H9 (cell line): ENCODE data around the gene SFMBT1. TPM values are rescaled to one million over a fixed set of nuclear protein-coding genes. Genes with fewer than 3 reads are reported as not detected.
"Not testable (repeated sequence)": the region's sequence is repeated elsewhere in the genome, so short reads cannot be mapped to it uniquely, and the experiment has no call there.

Experiments used
- DNase-seq: peaks from one replicate; pipeline ENCODE4 v3.0.0-alpha.2; 2017
- H2AFZ ChIP-seq: one replicate; pipeline ENCODE4 v1.6.1; 2013; ENCODE audit warnings: mild to moderate bottlenecking, low read length, control low read depth, moderate library complexity
- H2AK5ac ChIP-seq: 2 replicates; pipeline ENCODE4 v1.6.1; 2013; ENCODE audit warnings: low read length, control low read depth, mixed read lengths; ENCODE audit not compliant: insufficient read length
- H2BK120ac ChIP-seq: one replicate; pipeline ENCODE4 v1.6.1; 2013; ENCODE audit warnings: low read depth, mild to moderate bottlenecking, low read length, control low read depth, inconsistent platforms; ENCODE audit not compliant: poor library complexity, severe bottlenecking
- H2BK12ac ChIP-seq: 2 replicates; pipeline ENCODE4 v1.6.1; 2013; ENCODE audit warnings: low read length, control low read depth, mixed read lengths, low read depth; ENCODE audit not compliant: insufficient read length
- H2BK15ac ChIP-seq: 2 replicates; pipeline ENCODE4 v1.6.1; 2013; ENCODE audit warnings: low read depth, low read length, control low read depth
- H2BK20ac ChIP-seq: one replicate; pipeline ENCODE4 v1.6.1; 2013; ENCODE audit warnings: low read depth, mild to moderate bottlenecking, low read length, control low read depth, inconsistent platforms; ENCODE audit not compliant: poor library complexity, severe bottlenecking
- H2BK5ac ChIP-seq: 2 replicates; pipeline ENCODE4 v1.6.1; 2013; ENCODE audit warnings: low read length, control low read depth, mixed read lengths; ENCODE audit not compliant: insufficient read length
- H3K14ac ChIP-seq: 2 replicates; pipeline ENCODE4 v1.6.1; 2013; ENCODE audit warnings: low read length, control low read depth; ENCODE audit not compliant: insufficient read depth
- H3K18ac ChIP-seq: 2 replicates; pipeline ENCODE4 v1.6.1; 2013; ENCODE audit warnings: low read depth, mild to moderate bottlenecking, mixed read lengths, low read length, control low read depth; ENCODE audit not compliant: insufficient read length
- H3K23ac ChIP-seq: 2 replicates; pipeline ENCODE4 v1.6.1; 2013; ENCODE audit warnings: low read length, control low read depth, mixed read lengths, low read depth; ENCODE audit not compliant: insufficient read length
- H3K23me2 ChIP-seq: 2 replicates; pipeline ENCODE4 v1.6.1; 2013; ENCODE audit warnings: low read depth, mild to moderate bottlenecking, mixed read lengths, low read length, control low read depth; ENCODE audit not compliant: insufficient read length, poor library complexity, severe bottlenecking
- H3K27ac ChIP-seq: 2 replicates; pipeline ENCODE4 v1.5.1; 2013; ENCODE audit warnings: low read length, control low read depth, mixed read lengths, low read depth; ENCODE audit not compliant: insufficient read length
- H3K27me3 ChIP-seq: 2 replicates; pipeline ENCODE4 v1.6.1; 2013; ENCODE audit warnings: low read length, control low read depth, inconsistent platforms; ENCODE audit not compliant: insufficient read depth
- H3K4ac ChIP-seq: 2 replicates; pipeline ENCODE4 v1.6.1; 2013; ENCODE audit warnings: low read depth, mild to moderate bottlenecking, control low read depth, inconsistent platforms, low read length, moderate library complexity
- H3K4me1 ChIP-seq: 2 replicates; pipeline ENCODE4 v1.6.1; 2013; ENCODE audit warnings: low read length, control low read depth, inconsistent platforms; ENCODE audit not compliant: insufficient read depth
- H3K4me2 ChIP-seq: 2 replicates; pipeline ENCODE4 v1.6.1; 2013; ENCODE audit warnings: low read length, control low read depth, mixed read lengths; ENCODE audit not compliant: insufficient read length, insufficient read depth
- H3K56ac ChIP-seq: 2 replicates; pipeline ENCODE4 v1.6.1; 2013; ENCODE audit warnings: low read depth, mild to moderate bottlenecking, mixed read lengths, low read length, control low read depth; ENCODE audit not compliant: insufficient read length
- H3K79me1 ChIP-seq: 2 replicates; pipeline ENCODE4 v1.6.1; 2013; ENCODE audit warnings: low read depth, mild to moderate bottlenecking, moderate library complexity, low read length, control low read depth, inconsistent platforms; ENCODE audit not compliant: insufficient read depth, poor library complexity, severe bottlenecking
- H3K79me2 ChIP-seq: 2 replicates; pipeline ENCODE4 v1.6.1; 2013; ENCODE audit warnings: low read length, control low read depth, inconsistent platforms; ENCODE audit not compliant: insufficient read depth
- H3K9ac ChIP-seq: 2 replicates; pipeline ENCODE4 v1.6.1; 2013; ENCODE audit warnings: low read length, control low read depth, mixed read lengths; ENCODE audit not compliant: insufficient read length; ENCODE audit errors: extremely low read depth
- H3K9me3 ChIP-seq: one replicate; pipeline ENCODE4 v1.6.1; 2013; ENCODE audit warnings: low read depth, low read length, inconsistent platforms; ENCODE audit not compliant: control insufficient read depth
- H3T11ph ChIP-seq: one replicate; pipeline ENCODE4 v1.6.1; 2013; ENCODE audit warnings: mild to moderate bottlenecking, low read length, control low read depth, inconsistent platforms
- H4K20me1 ChIP-seq: one replicate; pipeline ENCODE4 v1.6.1; 2013; ENCODE audit not compliant: control insufficient read depth, insufficient read length, insufficient read depth
- H4K5ac ChIP-seq: 2 replicates; pipeline ENCODE4 v1.6.1; 2013; ENCODE audit warnings: low read depth, mild to moderate bottlenecking, mixed read lengths, low read length, control low read depth; ENCODE audit not compliant: insufficient read length
- H4K8ac ChIP-seq: replicated peaks from 2 replicates; pipeline ENCODE4 v1.6.1; 2013; ENCODE audit warnings: low read length, control low read depth, mixed read lengths, low read depth; ENCODE audit not compliant: insufficient read length
- H4K91ac ChIP-seq: 2 replicates; pipeline ENCODE4 v1.6.1; 2013; ENCODE audit warnings: low read depth, mild to moderate bottlenecking, moderate library complexity, mixed read lengths, low read length, control low read depth; ENCODE audit not compliant: insufficient read length
- H3K27ac Mint-ChIP-seq, 3 experiments: 2 replicates in 2 of 3; 3 replicates in 1 of 3; pipeline ENCODE4 v1.8.0; 2020 to 2021; ENCODE audit warnings: mixed read lengths in 3 of 3, mild to moderate bottlenecking in 1 of 3, moderate library complexity in 1 of 3
- H3K27me3 Mint-ChIP-seq: 2 replicates; pipeline ENCODE4 v1.8.0; 2021; ENCODE audit warnings: low read depth, mild to moderate bottlenecking, moderate library complexity, mixed read lengths
- H3K36me3 Mint-ChIP-seq, 3 experiments: 2 replicates in 2 of 3; 3 replicates in 1 of 3; pipeline ENCODE4 v1.8.0; 2020 to 2021; ENCODE audit warnings: low read depth in 3 of 3, mixed read lengths in 3 of 3; ENCODE audit not compliant: insufficient read depth in 1 of 3
- H3K4me1 Mint-ChIP-seq, 2 experiments: 2 replicates each; pipeline ENCODE4 v1.8.0; 2020; ENCODE audit warnings: mixed read lengths in 2 of 2
- H3K4me3 Mint-ChIP-seq, 2 experiments: 2 replicates in 1 of 2; 3 replicates in 1 of 2; pipeline ENCODE4 v1.8.0; 2020 to 2021; ENCODE audit warnings: mild to moderate bottlenecking in 2 of 2, mixed read lengths in 2 of 2, moderate library complexity in 1 of 2
- H3K9me3 Mint-ChIP-seq, 2 experiments: 2 replicates in 1 of 2; 3 replicates in 1 of 2; pipeline ENCODE4 v1.8.0; 2020; ENCODE audit warnings: mild to moderate bottlenecking in 2 of 2, mixed read lengths in 2 of 2, moderate library complexity in 1 of 2
- WGBS: extraction: QIAGEN DNeasy Blood & Tissue Kit; methylation state at CpG from one replicate; pipeline ENCODE4 v1.1.7; 2013; ENCODE audit warnings: missing lambda C conversion rate, low lambda C conversion rate, mixed read lengths; ENCODE audit not compliant: insufficient read length; ENCODE audit errors: extremely low coverage; 5-methylcytosine and 5-hydroxymethylcytosine counted together
- total RNA-seq: library from RNA; stranded (reverse); gene quantifications from 2 replicates; pipeline ENCODE4 v1.2.1, GENCODE V29; 2021

Gene SFMBT1
- total RNA-seq, 1 experiment from 2014 or later, result 15.3 TPM

- H3K9me3 Mint-ChIP-seq, H3K9ac ChIP-seq, H2AK5ac ChIP-seq, H3K56ac ChIP-seq, H3K4me3 Mint-ChIP-seq, H3K27me3 Mint-ChIP-seq, DNase-seq, H3K27me3 ChIP-seq, H2BK15ac ChIP-seq, H3K18ac ChIP-seq, H3K23ac ChIP-seq, H3K23me2 ChIP-seq, H3K79me2 ChIP-seq, H2BK20ac ChIP-seq, H3K4ac ChIP-seq, H3K4me2 ChIP-seq, H3K79me1 ChIP-seq, H4K91ac ChIP-seq, H4K20me1 ChIP-seq, H3K27ac Mint-ChIP-seq, H3K14ac ChIP-seq, H3T11ph ChIP-seq, H2BK120ac ChIP-seq, H2BK12ac ChIP-seq, H2AFZ ChIP-seq, H3K27ac ChIP-seq, H4K5ac ChIP-seq, H3K36me3 Mint-ChIP-seq, H2BK5ac ChIP-seq, H3K9me3 ChIP-seq, H4K8ac ChIP-seq, H3K4me1 ChIP-seq: not testable (repeated sequence)
- no CpG with 5 or more reads among the region's 10 CpGs for WGBS
- peaks cover 31 to 33% of the 10 kb centered on the region in 2 experiments for H3K4me1 Mint-ChIP-seq
These were observed 11.5 kb downstream of the SFMBT1 start for GRCh38 chr3:53034411-53034810.
